Stimulated activated CD8-positive, alpha-beta memory T cell treated with anti-CD3 and anti-CD28 coated beads, Interleukin-4, amount 100 ng/mL, for 4 hours (primary cell): ENCODE results near the gene TECTB.

Source experiments
- DNase-seq, 2 donors: peaks; one replicate each; pipeline ENCODE4 v3.0.0-alpha.2; 2020; ENCODE audit warnings: low read depth in 2 of 2, low spot score in 1 of 2

The TECTB gene

GRCh38 chr10:112307358-112308124 is 24.3 kb downstream of the TECTB start:
- DNase-seq = no peak

GRCh38 chr10:112308125-112308502 is 24.9 kb downstream of the TECTB start:
- DNase-seq = no peak

DNA sequence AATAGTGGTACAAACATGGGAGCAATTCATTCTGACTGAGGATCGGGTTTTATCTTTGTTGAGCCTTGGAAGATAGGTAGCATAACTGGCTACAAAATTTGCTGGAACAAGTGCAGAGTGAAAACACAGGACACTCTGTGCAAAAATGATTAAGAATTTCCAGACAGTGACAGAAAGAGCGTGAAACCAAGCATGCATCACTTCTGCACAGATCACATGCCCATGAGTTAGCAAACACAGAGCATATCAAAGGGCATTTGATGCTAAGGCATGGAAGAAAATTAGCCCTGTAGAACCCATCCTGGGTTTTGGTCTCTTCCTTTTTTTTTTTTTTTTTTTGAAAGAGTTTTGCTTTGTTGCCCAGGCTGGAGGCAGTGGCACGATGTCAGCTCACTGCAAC is 28.3 kb downstream of the TECTB start:
- no peak for DNase-seq

- no peak for DNase-seq
Observed at GRCh38 chr10:112313234-112313633, 30.0 kb downstream of the TECTB start.

DNA sequence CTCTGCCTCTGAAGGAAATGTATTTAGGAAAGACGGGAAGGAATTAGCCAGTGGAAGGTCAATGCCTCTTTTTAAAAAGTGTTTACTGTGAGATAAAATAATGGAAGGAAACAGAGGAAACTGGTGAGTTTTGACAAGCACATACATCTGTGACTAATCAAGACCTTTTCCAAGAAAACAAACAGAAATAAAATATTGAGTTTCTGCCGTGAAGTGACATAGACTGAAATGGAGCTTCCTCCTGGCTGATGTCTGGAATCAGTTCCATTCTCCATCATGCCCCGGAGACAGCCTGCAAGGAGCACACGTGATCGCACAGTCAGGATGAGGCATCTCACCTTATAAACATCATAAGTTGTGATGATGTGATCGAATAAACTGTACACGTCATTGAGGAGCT is 30.7 kb downstream of the TECTB start:
- DNase-seq = no peak

- DNase-seq = peak; percentile 30 to 57
Observed at GRCh38 chr10:112314822-112315474, 31.7 kb downstream of the TECTB start.

- no peak for DNase-seq
Observed at GRCh38 chr10:112327678-112328077, 44.5 kb downstream of the TECTB start.

DNA sequence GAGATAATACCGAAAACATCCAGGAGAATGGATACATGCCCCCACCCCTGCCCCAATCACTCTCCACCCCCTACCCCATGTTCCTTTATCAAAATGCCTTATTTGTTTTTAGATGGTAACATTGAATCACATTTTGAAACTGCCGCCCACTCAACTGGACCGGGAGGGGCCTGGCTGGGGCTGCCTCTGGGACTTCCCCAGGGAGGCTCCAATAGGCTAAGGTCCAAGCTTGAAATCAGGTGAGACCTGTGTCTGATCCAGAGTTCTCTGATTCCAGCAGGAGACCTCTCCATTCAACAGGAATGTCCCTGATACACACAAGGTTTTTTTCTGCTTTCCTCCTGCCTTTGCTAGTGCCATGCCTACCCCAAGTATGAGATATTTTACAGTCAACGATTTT is 47.0 kb downstream of the TECTB start:
- no peak for DNase-seq

GRCh38 chr10:112330607-112331160 is 47.5 kb downstream of the TECTB start:
- DNase-seq = no peak

- DNase-seq = no peak
Observed at GRCh38 chr10:112332022-112332421, 48.8 kb downstream of the TECTB start.

- DNase-seq = no peak
Observed at GRCh38 chr10:112332509-112333228, 49.5 kb downstream of the TECTB start.

DNA sequence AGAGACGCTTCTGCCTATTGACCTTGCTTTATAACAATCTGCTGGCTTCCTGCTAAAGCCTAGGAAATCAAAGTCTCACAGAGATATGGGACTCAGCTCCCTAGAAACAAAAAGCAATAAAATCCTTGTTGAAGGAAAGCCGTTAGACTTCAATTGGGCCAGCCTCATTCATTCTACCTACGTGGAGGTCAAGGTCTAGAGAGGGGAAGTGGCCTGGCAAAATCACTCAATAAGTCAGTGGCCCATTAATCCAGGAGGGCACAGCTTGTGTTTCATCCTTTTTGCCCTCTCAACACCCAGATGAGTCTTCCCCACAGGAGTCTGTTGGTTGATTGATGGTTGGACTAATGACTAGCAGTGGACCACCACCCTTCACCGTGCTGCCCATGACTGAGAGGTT is 50.3 kb downstream of the TECTB start:
- no peak for DNase-seq

- no peak for DNase-seq
Observed at GRCh38 chr10:112335111-112335867, 52.1 kb downstream of the TECTB start.

GRCh38 chr10:112335868-112336265 is 52.7 kb downstream of the TECTB start:
- no peak for DNase-seq

DNA sequence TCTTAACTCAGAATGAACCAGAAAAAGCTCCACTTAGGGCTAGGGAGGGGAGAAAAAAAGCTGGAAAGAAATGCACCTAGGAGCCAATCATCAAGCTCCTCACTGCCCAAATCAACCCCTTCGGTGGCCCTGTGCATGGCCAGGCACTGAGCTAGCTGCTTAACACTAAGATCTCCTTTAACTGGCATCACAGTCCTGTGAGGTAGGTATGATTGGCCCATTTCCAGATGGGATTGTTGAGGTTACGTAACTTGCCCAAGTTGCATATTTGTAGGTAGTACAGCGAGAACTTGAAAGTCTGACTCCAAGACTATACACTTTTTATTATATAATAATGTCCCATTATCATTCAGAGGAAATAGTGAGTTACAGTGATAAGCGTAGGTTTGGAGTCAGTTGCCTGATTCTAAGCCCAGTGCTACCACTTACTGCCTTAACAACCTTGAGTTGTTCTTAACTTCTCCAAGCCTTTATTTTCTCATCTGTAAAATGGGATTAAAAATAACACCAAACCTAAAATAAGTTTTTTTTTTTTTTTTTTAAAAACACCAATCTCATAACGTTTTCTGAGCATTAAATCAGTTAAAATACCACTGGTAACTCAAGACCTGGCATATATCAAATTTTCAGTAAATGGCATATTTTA is 53.5 kb downstream of the TECTB start:
- no peak for DNase-seq

- DNase-seq = no peak
Observed at GRCh38 chr10:112338957-112339356, 55.8 kb downstream of the TECTB start.

GRCh38 chr10:112340601-112341000 is 57.4 kb downstream of the TECTB start:
- DNase-seq = no peak

GRCh38 chr10:112343056-112343806 is 60.0 kb downstream of the TECTB start:
- no peak for DNase-seq

- DNase-seq = no peak
Observed at GRCh38 chr10:112344261-112344660, 61.1 kb downstream of the TECTB start.

- DNase-seq = no peak
Observed at GRCh38 chr10:112345202-112345601, 62.0 kb downstream of the TECTB start.
